Measurements from ENCODE around the gene IFI6. TPM values are rescaled to one million over a fixed set of nuclear protein-coding genes. Genes with fewer than 3 reads are reported as not detected.

IFI6 gene
- total and polyA plus RNA-seq, 2 donors (not counting 1 experiment from before 2014, with no cell fraction given) = 11.7 to 12.0 TPM

DNA sequence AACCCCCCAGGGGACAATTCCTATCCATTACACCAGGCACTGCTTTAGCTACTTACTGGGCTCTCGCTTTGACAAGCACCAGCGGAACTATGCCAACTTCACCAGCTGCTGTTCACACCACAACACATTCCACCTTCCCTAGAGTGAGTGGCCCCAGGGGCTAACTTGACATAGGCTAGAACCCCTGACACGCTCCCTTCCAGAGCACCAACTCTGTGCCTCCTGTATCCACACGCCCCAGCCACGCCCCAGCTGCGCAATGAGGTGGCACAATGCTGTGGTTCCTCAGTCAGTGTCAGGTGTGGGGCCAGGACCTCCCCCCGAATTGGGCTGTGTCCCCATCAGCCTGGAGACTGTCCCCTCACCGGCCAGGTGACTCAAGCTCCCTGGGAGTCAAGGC, 25.3 kb downstream of the IFI6 start:
- Histone ChIP-seq H3K4me1 (ENCODE audit: control insufficient read depth in 2 of 2, insufficient read depth in 2 of 2, low read length in 2 of 2) (peaks cover 8 to 20% of the 10 kb centered on the region in 2 donors), H3K4me2 (replicated peaks; ENCODE audit: low read depth, low read length, poor library complexity, severe bottlenecking) (no peak overlapping the region), H3K27me3 (replicated peaks in 1 of 4; ENCODE audit: control extremely low read depth in 1 of 4, control insufficient read depth in 3 of 4, insufficient read depth in 4 of 4, low read length in 3 of 4) (no peaks in the 10 kb centered on the region), H3K36me3 (replicated peaks in 1 of 2; ENCODE audit: control extremely low read depth in 1 of 2, control insufficient read depth in 1 of 2, extremely low read depth in 1 of 2, insufficient read depth in 2 of 2, low read length in 1 of 2) (no peaks in the 10 kb centered on the region), H3K79me2 (ENCODE audit: control insufficient read depth, insufficient read depth, low read length) (no peaks in the 10 kb centered on the region), H2AFZ (ENCODE audit: insufficient read depth, low read depth, low read length, poor library complexity, severe bottlenecking) (no peak overlapping the region), H4K20me1 (ENCODE audit: control insufficient read depth, insufficient read depth, low read length, poor library complexity, severe bottlenecking) (no peaks in the 10 kb centered on the region), H3K27ac (ENCODE audit: low read length in 2 of 2) (no peak overlapping the region), H3K9me3 (ENCODE audit: control extremely low read depth in 1 of 3, control insufficient read depth in 2 of 3, insufficient read depth in 1 of 3, low read length in 2 of 3) (no peaks in the 10 kb centered on the region), H3K9ac (ENCODE audit: low read length) (no peak overlapping the region), H3K4me3 (ENCODE audit: control extremely low read depth in 1 of 5, extremely low read depth in 1 of 5, insufficient read depth in 1 of 5, low read depth in 2 of 5, low read length in 4 of 5) (no peak overlapping the region)
- peaks cover 17% of the 10 kb centered on the region for H3K4me1 Mint-ChIP-seq
- H3K4me3 Mint-ChIP-seq = no peak overlapping the region
- no peaks in the 10 kb centered on the region for H3K9me3 Mint-ChIP-seq (ENCODE audit: insufficient read depth)
- DNase-seq (no peak), ATAC-seq (ENCODE audit: low read depth) (no peak)
- no peak overlapping the region for H3K27ac Mint-ChIP-seq
- 98% methylated on average over 7 of the region's 8 CpGs for WGBS (ENCODE audit: insufficient coverage)
- intact Hi-C loops (cut with micrococcal nuclease) = no loop called here
- CTCF ChIA-PET = interaction anchor here (2.0 to 2.9 kb wide), 4 partner anchors 9 to 39 kb away, joined by 7 to 17 read pairs (median 9); no protein-coding TSS in a partner anchor
- TF ChIP-seq EZH2 (IDR thresholded peaks at IDR 0.05; ENCODE audit: borderline replicate concordance, insufficient read depth, low read depth, low read length, poor library complexity, severe bottlenecking) = no peak
- TF ChIP-seq, protein P1, sequence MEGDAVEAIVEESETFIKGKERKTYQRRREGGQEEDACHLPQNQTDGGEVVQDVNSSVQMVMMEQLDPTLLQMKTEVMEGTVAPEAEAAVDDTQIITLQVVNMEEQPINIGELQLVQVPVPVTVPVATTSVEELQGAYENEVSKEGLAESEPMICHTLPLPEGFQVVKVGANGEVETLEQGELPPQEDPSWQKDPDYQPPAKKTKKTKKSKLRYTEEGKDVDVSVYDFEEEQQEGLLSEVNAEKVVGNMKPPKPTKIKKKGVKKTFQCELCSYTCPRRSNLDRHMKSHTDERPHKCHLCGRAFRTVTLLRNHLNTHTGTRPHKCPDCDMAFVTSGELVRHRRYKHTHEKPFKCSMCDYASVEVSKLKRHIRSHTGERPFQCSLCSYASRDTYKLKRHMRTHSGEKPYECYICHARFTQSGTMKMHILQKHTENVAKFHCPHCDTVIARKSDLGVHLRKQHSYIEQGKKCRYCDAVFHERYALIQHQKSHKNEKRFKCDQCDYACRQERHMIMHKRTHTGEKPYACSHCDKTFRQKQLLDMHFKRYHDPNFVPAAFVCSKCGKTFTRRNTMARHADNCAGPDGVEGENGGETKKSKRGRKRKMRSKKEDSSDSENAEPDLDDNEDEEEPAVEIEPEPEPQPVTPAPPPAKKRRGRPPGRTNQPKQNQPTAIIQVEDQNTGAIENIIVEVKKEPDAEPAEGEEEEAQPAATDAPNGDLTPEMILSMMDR (IDR thresholded peaks at IDR 0.05) = no peak
- POLR2A ChIA-PET = interaction anchor here (1.4 kb wide), 1 partner anchor 10 kb away, joined by 9 read pairs; no protein-coding TSS in a partner anchor
- no peaks in the 10 kb centered on the region for H3K27me3 Mint-ChIP-seq

DNA sequence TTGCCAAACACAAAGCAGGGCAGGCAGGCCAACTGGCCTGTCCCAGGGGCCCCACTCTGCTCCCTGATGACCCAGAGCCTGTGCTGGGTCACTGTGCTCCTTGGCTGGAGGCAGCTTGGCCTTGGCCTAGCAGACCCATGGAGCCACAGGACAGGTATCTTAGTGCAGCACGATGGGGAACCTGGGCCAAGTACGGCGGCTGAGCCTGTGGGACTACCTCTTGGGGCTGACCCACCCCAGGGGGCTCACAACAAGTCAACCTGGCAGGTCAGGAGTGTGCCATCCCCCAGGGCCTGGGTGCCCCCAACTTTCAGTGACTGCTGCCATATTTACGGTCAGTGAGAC, 26.9 kb downstream of the IFI6 start:
- Histone ChIP-seq H4K20me1 (ENCODE audit: control insufficient read depth, insufficient read depth, low read length, poor library complexity, severe bottlenecking) (no peaks in the 10 kb centered on the region), H3K4me3 (ENCODE audit: control extremely low read depth in 1 of 5, extremely low read depth in 1 of 5, insufficient read depth in 1 of 5, low read depth in 2 of 5, low read length in 4 of 5) (no peak overlapping the region), H3K4me2 (replicated peaks; ENCODE audit: low read depth, low read length, poor library complexity, severe bottlenecking) (no peak overlapping the region), H3K9me3 (ENCODE audit: control extremely low read depth in 1 of 3, control insufficient read depth in 2 of 3, insufficient read depth in 1 of 3, low read length in 2 of 3) (no peaks in the 10 kb centered on the region), H3K79me2 (ENCODE audit: control insufficient read depth, insufficient read depth, low read length) (no peaks in the 10 kb centered on the region), H2AFZ (ENCODE audit: insufficient read depth, low read depth, low read length, poor library complexity, severe bottlenecking) (no peak overlapping the region), H3K9ac (ENCODE audit: low read length) (no peak overlapping the region), H3K27me3 (replicated peaks in 1 of 4; ENCODE audit: control extremely low read depth in 1 of 4, control insufficient read depth in 3 of 4, insufficient read depth in 4 of 4, low read length in 3 of 4) (no peaks in the 10 kb centered on the region), H3K27ac (ENCODE audit: low read length in 2 of 2) (no peak overlapping the region), H3K4me1 (ENCODE audit: control insufficient read depth in 2 of 2, insufficient read depth in 2 of 2, low read length in 2 of 2) (peaks cover 8 to 13% of the 10 kb centered on the region in 2 donors), H3K36me3 (replicated peaks in 1 of 2; ENCODE audit: control extremely low read depth in 1 of 2, control insufficient read depth in 1 of 2, extremely low read depth in 1 of 2, insufficient read depth in 2 of 2, low read length in 1 of 2) (no peaks in the 10 kb centered on the region)
- TF ChIP-seq, protein P1 (IDR thresholded peaks at IDR 0.05) = no peak
- no peak for TF ChIP-seq EZH2 (IDR thresholded peaks at IDR 0.05; ENCODE audit: borderline replicate concordance, insufficient read depth, low read depth, low read length, poor library complexity, severe bottlenecking)
- DNase-seq = no peak
- H3K4me1 Mint-ChIP-seq = peaks cover 15% of the 10 kb centered on the region
- no peak for ATAC-seq (ENCODE audit: low read depth)
- H3K4me3 Mint-ChIP-seq = no peak overlapping the region
- CTCF ChIA-PET = interaction anchor here (0.9 to 7.9 kb wide), 6 partner anchors 12 to 37 kb away, joined by 6 to 101 read pairs (median 14); no protein-coding TSS in a partner anchor
- intact Hi-C loops (cut with micrococcal nuclease) = no loop called here
- 98% methylated on average over 4 of the region's 4 CpGs for WGBS (ENCODE audit: insufficient coverage)
- no peaks in the 10 kb centered on the region for H3K27me3 Mint-ChIP-seq
- H3K9me3 Mint-ChIP-seq (ENCODE audit: insufficient read depth) = no peaks in the 10 kb centered on the region
- POLR2A ChIA-PET = interaction anchor here (1.6 kb wide), 1 partner anchor 14 kb away, joined by 5 read pairs; no protein-coding TSS in a partner anchor
- peak overlapping the region; percentile 41 for H3K27ac Mint-ChIP-seq

All from B cell (primary cell).